CD4-positive, alpha-beta T cell (primary cell): ENCODE measurements around the gene RBM34. TPM values are rescaled to one million over a fixed set of nuclear protein-coding genes. Genes with fewer than 3 reads are reported as not detected.

Experiments used
- ATAC-seq: fragments of 200-7000 bp; cut with Tn5 transposase; one replicate; pipeline ENCODE4 v1.10.0; 2022; ENCODE audit warnings: mild to moderate bottlenecking; ENCODE audit not compliant: poor library complexity
- CTCF ChIA-PET: fragments of 350-600 bp; sonication (Branson Sonifier 250); formaldehyde crosslinking; loops from one replicate; lab custom pipeline; 2021; ENCODE audit warnings: antibody characterized with exemption, inconsistent platforms; lab: Charles Lee
- POLR2A ChIA-PET: fragments of 350-600 bp; sonication (Branson Sonifier 250); formaldehyde crosslinking; loops from one replicate; lab custom pipeline; 2021; ENCODE audit warnings: antibody characterized with exemption, inconsistent platforms; lab: Charles Lee
- DNase-seq, 14 experiments: peaks; one replicate each; pipeline ENCODE4 v3.0.0-alpha.2; 2013 to 2020; ENCODE audit warnings: mixed read lengths in 2 of 14
- H3K27ac ChIP-seq, 2 donors: one replicate each; pipeline versions ENCODE4 v1.5.1 to v1.7.0; 2013; ENCODE audit warnings: low read length in 2 of 2, low read depth in 1 of 2, mild to moderate bottlenecking in 1 of 2
- H3K27me3 ChIP-seq, 2 experiments: 1 replicate in 1 of 2; 2 replicates in 1 of 2; pipeline versions ENCODE4 v1.6.1 to v1.7.0; 2013; ENCODE audit warnings: low read length in 2 of 2, control low read depth in 1 of 2, mild to moderate bottlenecking in 1 of 2, moderate library complexity in 1 of 2; ENCODE audit not compliant: insufficient read depth in 2 of 2, control insufficient read depth in 1 of 2
- H3K36me3 ChIP-seq: one replicate; pipeline ENCODE4 v1.6.1; 2013; ENCODE audit warnings: low read length, control low read depth; ENCODE audit not compliant: insufficient read depth
- H3K4me1 ChIP-seq: one replicate; pipeline ENCODE4 v1.6.1; 2013; ENCODE audit warnings: low read length, control low read depth; ENCODE audit not compliant: insufficient read depth
- H3K4me3 ChIP-seq: one replicate; pipeline ENCODE4 v1.5.1; 2013; ENCODE audit warnings: mild to moderate bottlenecking, low read length, moderate library complexity
- H3K9me3 ChIP-seq, 2 experiments: 1 replicate in 1 of 2; 2 replicates in 1 of 2; pipeline versions ENCODE4 v1.6.1 to v1.7.0; 2013; ENCODE audit warnings: low read length in 2 of 2, mild to moderate bottlenecking in 2 of 2, control low read depth in 1 of 2, moderate library complexity in 1 of 2; ENCODE audit not compliant: control insufficient read depth in 1 of 2, insufficient read depth in 1 of 2
- H3K27ac Mint-ChIP-seq: one replicate; pipeline ENCODE4 v1.8.0; 2020; ENCODE audit warnings: mixed read lengths
- H3K27me3 Mint-ChIP-seq: one replicate; pipeline ENCODE4 v1.8.0; 2021; ENCODE audit warnings: mixed read lengths
- H3K36me3 Mint-ChIP-seq: one replicate; pipeline ENCODE4 v1.8.0; 2021; ENCODE audit warnings: low read depth, mixed read lengths
- H3K4me1 Mint-ChIP-seq: one replicate; pipeline ENCODE4 v1.8.0; 2021; ENCODE audit warnings: low read depth, mixed read lengths
- H3K4me3 Mint-ChIP-seq: one replicate; pipeline ENCODE4 v1.8.0; 2020; ENCODE audit warnings: mild to moderate bottlenecking, mixed read lengths
- H3K9me3 Mint-ChIP-seq: one replicate; pipeline ENCODE4 v1.8.0; 2020; ENCODE audit warnings: mixed read lengths
- intact Hi-C, 2 experiments: fragments of 100-400 bp; cut with DNase I in 1 of 2; cut with micrococcal nuclease in 1 of 2; formaldehyde crosslinking; loops; one replicate each; pipeline versions ENCODE4 v1.15.1 to v1.9.0; 2023 to 2025; cut with DNase I, micrococcal nuclease
- total RNA-seq, 174 experiments: library from RNA in 2 of 174; stranded (reverse) in 2 of 174; gene quantifications; one replicate each; pipeline ENCODE4 v1.2.3 and lab custom pipeline; 2021 to 2026
- TF ChIP-seq, protein P1 (sequence below): fragments of 200-600 bp; IDR thresholded peaks from one replicate; pipeline ENCODE4 v1.8.0; 2022; ENCODE audit warnings: antibody characterized with exemption, mild to moderate bottlenecking

RBM34 gene
- total RNA-seq, 2 experiments from 2014 or later, result 195 to 218 TPM

DNA sequence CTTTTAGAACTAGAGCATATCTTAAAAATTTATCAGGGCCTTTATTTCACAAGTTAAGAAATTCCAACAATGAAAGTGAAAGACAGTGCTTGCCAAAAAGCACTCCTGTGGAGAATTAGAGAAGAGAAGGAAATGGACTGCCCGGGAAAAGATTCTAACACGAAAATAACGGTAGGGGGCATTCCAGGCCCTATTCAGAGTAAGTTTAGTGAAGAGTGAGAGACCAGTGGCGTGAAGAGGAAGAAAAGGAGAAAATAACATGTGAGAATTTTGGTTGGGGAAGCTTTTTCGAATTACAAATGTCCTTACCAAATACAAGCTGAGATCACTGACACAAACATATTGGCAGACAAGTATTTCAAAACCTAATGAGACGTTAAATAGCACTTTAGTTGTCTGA is 38.4 kb upstream of the RBM34 start:
- no peaks in the 10 kb centered on the region for H3K27me3 Mint-ChIP-seq
- TF ChIP-seq, protein P1, sequence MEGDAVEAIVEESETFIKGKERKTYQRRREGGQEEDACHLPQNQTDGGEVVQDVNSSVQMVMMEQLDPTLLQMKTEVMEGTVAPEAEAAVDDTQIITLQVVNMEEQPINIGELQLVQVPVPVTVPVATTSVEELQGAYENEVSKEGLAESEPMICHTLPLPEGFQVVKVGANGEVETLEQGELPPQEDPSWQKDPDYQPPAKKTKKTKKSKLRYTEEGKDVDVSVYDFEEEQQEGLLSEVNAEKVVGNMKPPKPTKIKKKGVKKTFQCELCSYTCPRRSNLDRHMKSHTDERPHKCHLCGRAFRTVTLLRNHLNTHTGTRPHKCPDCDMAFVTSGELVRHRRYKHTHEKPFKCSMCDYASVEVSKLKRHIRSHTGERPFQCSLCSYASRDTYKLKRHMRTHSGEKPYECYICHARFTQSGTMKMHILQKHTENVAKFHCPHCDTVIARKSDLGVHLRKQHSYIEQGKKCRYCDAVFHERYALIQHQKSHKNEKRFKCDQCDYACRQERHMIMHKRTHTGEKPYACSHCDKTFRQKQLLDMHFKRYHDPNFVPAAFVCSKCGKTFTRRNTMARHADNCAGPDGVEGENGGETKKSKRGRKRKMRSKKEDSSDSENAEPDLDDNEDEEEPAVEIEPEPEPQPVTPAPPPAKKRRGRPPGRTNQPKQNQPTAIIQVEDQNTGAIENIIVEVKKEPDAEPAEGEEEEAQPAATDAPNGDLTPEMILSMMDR, result peak; percentile 9

DNA sequence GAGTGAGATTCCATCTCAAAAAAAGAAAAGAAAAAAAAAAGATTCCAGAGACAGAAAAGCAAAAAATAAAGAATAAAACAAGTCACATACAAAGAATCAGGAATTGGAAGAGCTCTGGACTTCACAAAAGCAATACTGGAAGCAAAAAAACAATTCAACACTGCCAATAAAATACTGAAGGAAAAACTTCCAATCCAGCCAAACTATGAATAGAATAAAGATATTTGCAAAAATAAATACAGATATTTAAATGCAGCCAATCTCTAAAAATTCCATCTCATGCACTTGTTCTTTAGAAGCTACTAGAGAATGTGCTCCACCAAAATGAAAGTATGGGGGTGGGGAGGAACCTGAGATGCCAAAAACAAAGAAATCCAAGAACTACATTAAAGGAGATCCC is 29.4 kb upstream of the RBM34 start:
- Mint-ChIP-seq H3K4me3 (no peak overlapping the region), H3K9me3 (no peaks in the 10 kb centered on the region), H3K27ac (peak overlapping the region; percentile 13), H3K36me3 (peaks cover 80% of the 10 kb centered on the region), H3K27me3 (no peaks in the 10 kb centered on the region), H3K4me1 (peaks cover 11% of the 10 kb centered on the region)
- CTCF ChIA-PET, result no interaction called here
- Histone ChIP-seq H3K27me3 (no peaks in the 10 kb centered on the region), H3K4me3 (no peak overlapping the region), H3K9me3 (no peaks in the 10 kb centered on the region), H3K27ac (no peak overlapping the region), H3K4me1 (no peaks in the 10 kb centered on the region), H3K36me3 (peaks cover 68% of the 10 kb centered on the region)
- POLR2A ChIA-PET, result interaction anchor here (1.0 kb wide), 1 partner anchor 83 kb away, joined by 3 read pairs; no protein-coding TSS in a partner anchor
- no peak for ATAC-seq
- intact Hi-C loops, result no loop called here
- no peak for DNase-seq
- TF ChIP-seq, protein P1, result no peak

More for the DNA sequence above, 38.4 kb upstream of the RBM34 start:
- Histone ChIP-seq H3K27ac (no peak overlapping the region), H3K4me3 (no peak overlapping the region), H3K4me1 (no peaks in the 10 kb centered on the region), H3K27me3 (no peaks in the 10 kb centered on the region), H3K9me3 (no peaks in the 10 kb centered on the region), H3K36me3 (peaks cover 37% of the 10 kb centered on the region)
- H3K36me3 Mint-ChIP-seq, result peaks cover 56% of the 10 kb centered on the region
- DNase-seq (no peak), ATAC-seq (no peak)
- peaks cover 7% of the 10 kb centered on the region for H3K4me1 Mint-ChIP-seq
- CTCF ChIA-PET, result no interaction called here
- no peak overlapping the region for H3K27ac Mint-ChIP-seq
- no peak overlapping the region for H3K4me3 Mint-ChIP-seq
- intact Hi-C loops, result no loop called here
- POLR2A ChIA-PET, result no interaction called here
- H3K9me3 Mint-ChIP-seq, result no peaks in the 10 kb centered on the region

DNA sequence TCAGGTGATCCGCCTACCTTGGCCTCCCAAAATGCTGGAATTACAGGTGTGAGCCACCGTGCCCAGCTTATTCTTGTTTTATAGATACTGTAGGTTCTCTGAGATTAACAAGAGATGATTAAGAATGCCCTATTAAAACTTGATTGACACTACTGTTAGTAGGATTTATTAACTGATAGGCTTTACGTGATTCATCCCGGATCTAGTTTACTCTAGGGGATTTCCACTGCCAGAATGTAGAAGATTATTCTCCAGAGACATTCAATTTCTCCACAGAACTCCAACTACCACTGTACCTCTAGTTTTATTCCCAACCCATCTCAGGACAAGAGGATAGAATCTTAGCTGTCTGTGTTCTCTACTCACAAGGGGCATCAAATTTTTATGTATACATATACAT is 26.3 kb upstream of the RBM34 start:
- Histone ChIP-seq H3K4me1 (no peaks in the 10 kb centered on the region), H3K4me3 (no peak overlapping the region), H3K27ac (no peak overlapping the region), H3K27me3 (no peaks in the 10 kb centered on the region), H3K9me3 (no peaks in the 10 kb centered on the region), H3K36me3 (peaks cover 58% of the 10 kb centered on the region)
- no peak for DNase-seq
- Mint-ChIP-seq H3K4me1 (peaks cover 15% of the 10 kb centered on the region), H3K27ac (no peak overlapping the region), H3K27me3 (no peaks in the 10 kb centered on the region), H3K4me3 (no peak overlapping the region), H3K36me3 (peaks cover 75% of the 10 kb centered on the region), H3K9me3 (no peaks in the 10 kb centered on the region)
- TF ChIP-seq, protein P1, result no peak
- intact Hi-C loops, result no loop called here
- ChIA-PET CTCF (no interaction called here), POLR2A (no interaction called here)
- ATAC-seq, result no peak
